Adrenal gland (tissue), 12 donors: Measurements from ENCODE around the gene LRRC26. TPM values are rescaled to one million over a fixed set of nuclear protein-coding genes. Genes with fewer than 3 reads are reported as not detected.
A peak's percentile ranks its signal among the peaks of the same experiment; 100 is the strongest.

Source experiments
- DNase-seq, 7 donors: peaks; one replicate each; pipeline ENCODE4 v3.0.0-alpha.2; 2019 to 2020
- H3K27ac ChIP-seq, 5 donors: fragments of 200-600 bp; sonication (generic) in 4 of 5; 1 replicate in 3 of 5; 2 replicates in 2 of 5; pipeline versions ENCODE4 v1.5.1 to v1.8.0; 2016 to 2020; ENCODE audit warnings: mild to moderate bottlenecking in 1 of 5
- H3K27me3 ChIP-seq: fragments of 200-600 bp; 2 replicates; pipeline ENCODE4 v1.8.0; 2021
- H3K36me3 ChIP-seq, 2 donors: fragments of 200-600 bp; replicated peaks in 1 of 2; 1 replicate in 1 of 2; 2 replicates in 1 of 2; pipeline versions ENCODE4 v1.5.1 to v1.8.0; 2018 to 2022
- H3K4me1 ChIP-seq, 2 donors: fragments of 200-600 bp; replicated peaks in 1 of 2; 1 replicate in 1 of 2; 2 replicates in 1 of 2; pipeline versions ENCODE4 v1.5.1 to v1.8.0; 2018 to 2021
- H3K4me3 ChIP-seq, 4 donors: fragments of 200-600 bp; sonication (generic) in 3 of 4; one replicate each; pipeline ENCODE4 v1.5.1; 2016 to 2018
- H3K9me3 ChIP-seq, 3 donors: fragments of 200-600 bp; sonication (generic) in 1 of 3; replicated peaks in 1 of 3; 1 replicate in 2 of 3; 2 replicates in 1 of 3; pipeline versions ENCODE4 v1.5.1 to v1.8.0; 2016 to 2021
- CTCF ChIP-seq, 6 experiments: fragments of 450-650 bp in 4 of 6; fragments of 200-600 bp in 2 of 6; sonication (generic) in 1 of 6; IDR thresholded peaks; 1 replicate in 5 of 6; 2 replicates in 1 of 6; pipeline versions ENCODE4 v1.5.1 to v1.8.0; 2016 to 2021; ENCODE audit warnings: antibody characterized with exemption in 6 of 6, mild to moderate bottlenecking in 2 of 6, moderate library complexity in 1 of 6
- POLR2A ChIP-seq, 2 donors: fragments of 450-650 bp; IDR thresholded peaks; one replicate each; pipeline ENCODE4 v1.6.1; 2017; ENCODE audit warnings: antibody characterized with exemption in 2 of 2, mild to moderate bottlenecking in 2 of 2, moderate library complexity in 1 of 2
- WGBS, 4 donors: extraction: QIAGEN DNeasy Blood & Tissue Kit in 2 of 4; methylation state at CpG; one replicate each; pipeline versions ENCODE4 v1.1.5 to v1.1.7; 2013 to 2017; 5-methylcytosine and 5-hydroxymethylcytosine counted together
- intact Hi-C, 2 donors: fragments of 100-400 bp; cut with DNase I; formaldehyde crosslinking; loops; one replicate each; pipeline versions ENCODE4 v1.14.1 to v1.15.0; 2022 to 2023
- polyA plus RNA-seq, 3 donors: library from polyadenylated mRNA; stranded (reverse); fragments of 200-250 nt in 2 of 3; fragments of 350-450 nt in 1 of 3; fragmentation: Illumina TruSeq in 1 of 3; extraction: RNeasy Lipid Tissue Mini Kit (QIAGEN cat#74804) in 1 of 3; gene quantifications; one replicate each; pipeline ENCODE4 v1.2.3, GENCODE V29; 2013 to 2014
- total RNA-seq, 9 donors: library from RNA; depleted of rRNA in 4 of 9; stranded (reverse); fragments of >200 nt in 4 of 9; fragments of 120-200 nt in 1 of 9; fragmentation: NEBNext Ultra II Directional in 1 of 9; extraction: Animal tissue kit (Norgen Biotek cat#: 25700) in 1 of 9; gene quantifications; one replicate each; pipeline versions ENCODE4 v1.1.0 to v1.2.4, GENCODE V29; 2013 to 2023
- donor health status: healthy with polysubstance abuse.
- donor health status: Bipolar disorder and iron deficiency.
- donor health status: DM: yes; HTN: yes; CAD: no.
- donor health status: DM: no; HTN: no; CAD: no.
- donor health status: DM: no; HTN: no; CAD: no.
- donor health status: DM: yes; HTN: yes; CAD: no.

The LRRC26 gene
- total and polyA plus RNA-seq, 12 donors: not detected

GRCh38 chr9:137191691-137192447 is 22.0 kb upstream of the LRRC26 start:
- 83 to 91% (median 85%) methylated on average over 11 to 22 of the region's 22 CpGs for WGBS, 4 donors
- intact Hi-C loops: no loop called here

GRCh38 chr9:137191245-137191644 is 21.4 kb upstream of the LRRC26 start:
- Histone ChIP-seq H3K4me3 (no peak overlapping the region), H3K36me3 (peaks cover 0 to 24% of the 10 kb centered on the region in 2 donors), H3K27me3 (no peaks in the 10 kb centered on the region), H3K9me3 (no peaks in the 10 kb centered on the region), H3K4me1 (peaks cover 20 to 31% of the 10 kb centered on the region in 2 donors), H3K27ac (no peak overlapping the region)
- intact Hi-C loops: no loop called here
- TF ChIP-seq POLR2A (IDR thresholded peaks at IDR 0.05): no peak
- TF ChIP-seq CTCF (IDR thresholded peaks at IDR 0.05): no peak
- no peak for DNase-seq
- WGBS, 4 donors: 70 to 79% (median 79%) methylated on average over 2 to 3 of the region's 3 CpGs; no CpG with 5 or more reads in 1 of the 4 donors

More at GRCh38 chr9:137191691-137192447, 22.0 kb upstream of the LRRC26 start:
- no peak for DNase-seq
- Histone ChIP-seq H3K36me3 (peaks cover 0 to 24% of the 10 kb centered on the region in 2 donors), H3K27ac (no peak overlapping the region), H3K27me3 (no peaks in the 10 kb centered on the region), H3K4me3 (no peak overlapping the region), H3K4me1 (peaks cover 19 to 24% of the 10 kb centered on the region in 2 donors), H3K9me3 (no peaks in the 10 kb centered on the region)
- TF ChIP-seq POLR2A (IDR thresholded peaks at IDR 0.05) (no peak), CTCF (IDR thresholded peaks at IDR 0.05) (no peak)

GRCh38 chr9:137190315-137190856 is 20.5 kb upstream of the LRRC26 start:
- TF ChIP-seq CTCF (IDR thresholded peaks at IDR 0.05) (no peak), POLR2A (IDR thresholded peaks at IDR 0.05) (no peak)
- Histone ChIP-seq H3K27me3 (no peaks in the 10 kb centered on the region), H3K9me3 (no peaks in the 10 kb centered on the region), H3K4me1 (peaks cover 20 to 32% of the 10 kb centered on the region in 2 donors), H3K4me3 (no peak overlapping the region), H3K27ac (peak overlapping the region in 3 of 5 donors; percentile 27 to 96 (median 90)), H3K36me3 (peaks cover 0 to 32% of the 10 kb centered on the region in 2 donors)
- 63 to 90% (median 74%) methylated on average over 3 to 9 of the region's 9 CpGs for WGBS, 4 donors
- DNase-seq: no peak
- intact Hi-C loops: no loop called here
